ENCODE data around the gene TCP1. TPM values are rescaled to one million over a fixed set of nuclear protein-coding genes. Genes with fewer than 3 reads are reported as not detected.
"Not testable (repeated sequence)": the region's sequence is repeated elsewhere in the genome, so short reads cannot be mapped to it uniquely, and the experiment has no call there.

The TCP1 gene
- total RNA-seq, 1 donor = 203 TPM

GRCh38 chr6:159754401-159754800 is 35.0 kb downstream of the TCP1 start:
- TF ChIP-seq, protein P1, sequence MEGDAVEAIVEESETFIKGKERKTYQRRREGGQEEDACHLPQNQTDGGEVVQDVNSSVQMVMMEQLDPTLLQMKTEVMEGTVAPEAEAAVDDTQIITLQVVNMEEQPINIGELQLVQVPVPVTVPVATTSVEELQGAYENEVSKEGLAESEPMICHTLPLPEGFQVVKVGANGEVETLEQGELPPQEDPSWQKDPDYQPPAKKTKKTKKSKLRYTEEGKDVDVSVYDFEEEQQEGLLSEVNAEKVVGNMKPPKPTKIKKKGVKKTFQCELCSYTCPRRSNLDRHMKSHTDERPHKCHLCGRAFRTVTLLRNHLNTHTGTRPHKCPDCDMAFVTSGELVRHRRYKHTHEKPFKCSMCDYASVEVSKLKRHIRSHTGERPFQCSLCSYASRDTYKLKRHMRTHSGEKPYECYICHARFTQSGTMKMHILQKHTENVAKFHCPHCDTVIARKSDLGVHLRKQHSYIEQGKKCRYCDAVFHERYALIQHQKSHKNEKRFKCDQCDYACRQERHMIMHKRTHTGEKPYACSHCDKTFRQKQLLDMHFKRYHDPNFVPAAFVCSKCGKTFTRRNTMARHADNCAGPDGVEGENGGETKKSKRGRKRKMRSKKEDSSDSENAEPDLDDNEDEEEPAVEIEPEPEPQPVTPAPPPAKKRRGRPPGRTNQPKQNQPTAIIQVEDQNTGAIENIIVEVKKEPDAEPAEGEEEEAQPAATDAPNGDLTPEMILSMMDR (IDR thresholded peaks at IDR 0.05; ENCODE audit: insufficient read depth, low read length) = no peak
- no peak overlapping the region for H3K4me3 ChIP-seq (ENCODE audit: low read depth, low read length)
- no peak for DNase-seq (ENCODE audit: low read depth)

DNA sequence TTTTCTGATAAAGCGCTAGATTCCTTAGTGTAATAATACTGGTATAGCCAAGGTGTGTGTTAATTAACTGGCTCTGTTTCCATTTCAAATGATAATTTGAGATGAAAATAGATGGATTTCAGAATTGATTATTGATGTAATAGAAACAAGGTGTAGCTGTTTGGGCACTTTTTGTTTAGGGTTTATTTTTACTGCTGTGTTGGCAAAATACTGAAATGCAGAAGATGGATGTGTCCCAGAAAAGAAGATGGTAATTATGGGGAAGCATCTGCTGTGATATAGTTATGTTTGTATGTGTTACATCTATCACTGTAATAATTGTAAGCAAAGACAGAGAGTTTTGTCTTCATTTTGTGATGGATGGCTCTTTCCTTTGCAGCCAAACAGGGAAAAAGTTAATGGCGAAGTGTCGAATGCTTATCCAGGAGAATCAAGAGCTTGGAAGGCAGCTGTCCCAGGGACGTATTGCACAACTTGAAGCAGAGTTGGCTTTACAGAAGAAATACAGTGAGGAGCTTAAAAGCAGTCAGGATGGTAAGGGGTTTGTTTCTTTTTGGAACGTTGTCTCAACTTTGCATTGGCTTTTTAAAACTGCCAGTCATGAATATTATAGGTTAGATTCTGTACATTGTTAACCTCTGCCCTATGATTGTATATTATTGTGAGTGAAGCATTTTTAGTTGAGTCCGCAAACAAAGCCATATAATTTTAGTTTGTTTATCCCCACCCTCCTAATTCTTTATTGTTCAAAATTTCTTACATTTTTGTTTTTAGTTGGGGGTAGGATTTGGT is 36.1 kb downstream of the TCP1 start:
- H3K4me3 ChIP-seq (ENCODE audit: low read depth, low read length) = no peak overlapping the region
- TF ChIP-seq, protein P1 (IDR thresholded peaks at IDR 0.05; ENCODE audit: insufficient read depth, low read length) = no peak
- DNase-seq (ENCODE audit: low read depth) = no peak

GRCh38 chr6:159751448-159751847 is 38.0 kb downstream of the TCP1 start:
- DNase-seq (ENCODE audit: low read depth) = no peak
- no peak overlapping the region for H3K4me3 ChIP-seq (ENCODE audit: low read depth, low read length)
- TF ChIP-seq, protein P1 (IDR thresholded peaks at IDR 0.05; ENCODE audit: insufficient read depth, low read length) = no peak

- not testable (repeated sequence) for DNase-seq (ENCODE audit: low read depth); H3K4me3 ChIP-seq (ENCODE audit: low read depth, low read length)
Measured at GRCh38 chr6:159748127-159748526, 41.3 kb downstream of the TCP1 start.

DNA sequence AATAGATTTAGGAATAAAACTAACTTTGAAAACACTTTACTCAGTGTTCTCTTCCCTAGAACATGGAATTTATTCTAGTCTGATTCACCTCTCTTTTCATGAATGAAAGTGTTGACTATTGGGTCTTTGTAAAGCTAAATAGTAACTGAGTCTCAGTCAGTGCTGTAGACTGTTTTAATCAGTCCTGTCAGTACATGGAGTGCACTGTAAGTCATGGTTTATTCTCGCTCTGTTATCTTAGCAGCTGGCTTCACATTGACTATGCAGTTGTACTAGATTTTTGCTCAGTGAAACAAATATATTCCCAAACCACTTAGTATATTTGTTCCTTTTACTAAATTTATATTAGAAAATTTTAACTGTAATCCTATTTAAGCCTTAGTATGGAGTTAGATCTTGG is 42.6 kb downstream of the TCP1 start:
- TF ChIP-seq, protein P1 (IDR thresholded peaks at IDR 0.05; ENCODE audit: insufficient read depth, low read length) = no peak
- DNase-seq (ENCODE audit: low read depth) = no peak
- no peak overlapping the region for H3K4me3 ChIP-seq (ENCODE audit: low read depth, low read length)

DNA sequence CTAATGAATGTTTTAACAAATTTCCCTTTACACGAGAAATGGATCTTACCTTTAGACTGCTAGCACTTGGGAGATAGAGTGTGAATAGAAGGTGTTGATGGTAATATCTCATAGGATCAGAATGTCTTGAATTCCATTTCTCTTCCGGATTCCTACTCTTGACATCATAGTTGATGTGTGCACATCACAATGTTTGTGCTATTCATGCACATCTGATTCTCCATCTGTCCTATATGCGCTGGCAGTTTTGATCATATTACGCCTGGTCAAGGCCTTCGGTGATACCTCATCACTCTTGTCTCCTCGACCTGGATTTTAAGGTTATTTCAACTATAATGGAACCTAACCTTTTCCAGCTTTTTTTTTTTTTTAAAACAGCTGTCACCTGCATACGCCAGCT is 44.3 kb downstream of the TCP1 start:
- H3K4me3 ChIP-seq (ENCODE audit: low read depth, low read length) = no peak overlapping the region
- no peak for DNase-seq (ENCODE audit: low read depth)
- TF ChIP-seq, protein P1 (IDR thresholded peaks at IDR 0.05; ENCODE audit: insufficient read depth, low read length) = no peak

DNA sequence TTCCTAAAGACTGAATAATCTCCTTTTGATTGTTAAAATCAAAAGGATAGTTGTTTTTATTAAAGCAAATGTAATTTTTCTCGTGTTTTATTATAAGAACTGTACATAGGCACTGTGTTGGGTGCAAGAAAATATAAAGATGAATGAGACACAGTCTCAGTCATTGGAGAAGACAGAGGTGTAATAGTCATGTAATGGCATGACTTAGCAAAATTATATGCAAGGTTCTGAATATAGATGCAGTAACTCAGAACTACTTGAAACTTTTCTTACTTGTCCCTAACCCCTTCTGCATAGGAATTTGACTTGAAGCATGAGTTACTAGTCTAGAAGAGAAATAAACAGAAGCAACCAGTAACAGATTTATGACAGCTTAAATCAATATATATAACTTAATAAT is 47.2 kb downstream of the TCP1 start:
- no peak overlapping the region for H3K4me3 ChIP-seq (ENCODE audit: low read depth, low read length)
- DNase-seq (ENCODE audit: low read depth) = no peak
- TF ChIP-seq, protein P1 (IDR thresholded peaks at IDR 0.05; ENCODE audit: insufficient read depth, low read length) = no peak
